ENCODE results near the gene PVRIG.

The PVRIG gene

GRCh38 chr7:100204454-100204853 is 15.3 kb upstream of the PVRIG start:
- no peak overlapping the region for H2BK15ac ChIP-seq (replicated peaks; ENCODE audit: low read depth)
- no peak overlapping the region for H3K9ac ChIP-seq (ENCODE audit: low read length)
- no peaks in the 10 kb centered on the region for H3K79me1 ChIP-seq (ENCODE audit: low read length)
- no peak overlapping the region for H2BK120ac ChIP-seq (ENCODE audit: low read depth, low read length)
- H4K5ac ChIP-seq (ENCODE audit: low read length): no peak overlapping the region
- H3K4ac ChIP-seq (ENCODE audit: low read depth, low read length): no peak overlapping the region
- no peak overlapping the region for H3K23ac ChIP-seq (ENCODE audit: low read length)
- no peaks in the 10 kb centered on the region for H3K27me3 ChIP-seq (ENCODE audit: insufficient read depth, low read length, poor library complexity)
- no CpG with 5 or more reads among the region's 9 CpGs for WGBS (ENCODE audit: extremely low coverage, insufficient coverage, low lambda C conversion rate)
- H4K8ac ChIP-seq (ENCODE audit: low read depth, low read length): no peak overlapping the region
- H3K4me2 ChIP-seq (ENCODE audit: low read length): no peak overlapping the region
- H3K18ac ChIP-seq (ENCODE audit: low read length): no peak overlapping the region
- H2BK5ac ChIP-seq (ENCODE audit: low read length): no peak overlapping the region
- no peak overlapping the region for H3K4me3 ChIP-seq (ENCODE audit: low read length)
- H3K27ac ChIP-seq (ENCODE audit: low read depth, low read length): no peak overlapping the region
- no peak for DNase-seq
- H3K79me2 ChIP-seq (ENCODE audit: control insufficient read depth, insufficient read depth, low read length): no peaks in the 10 kb centered on the region
- no peak overlapping the region for H3K56ac ChIP-seq (ENCODE audit: low read length)
- no peaks in the 10 kb centered on the region for H3K36me3 ChIP-seq (ENCODE audit: control insufficient read depth, insufficient read depth, low read length)
- peaks cover 2% of the 10 kb centered on the region for H3K4me1 ChIP-seq (ENCODE audit: control insufficient read depth, low read depth, low read length)
- no peak overlapping the region for H2AK5ac ChIP-seq (ENCODE audit: low read length)

- no peak overlapping the region for H2BK5ac ChIP-seq (ENCODE audit: low read length)
- no peak overlapping the region for H3K18ac ChIP-seq (ENCODE audit: low read length)
- no peak overlapping the region for H4K8ac ChIP-seq (ENCODE audit: low read depth, low read length)
- no peaks in the 10 kb centered on the region for H3K27me3 ChIP-seq (ENCODE audit: insufficient read depth, low read length, poor library complexity)
- H3K4ac ChIP-seq (ENCODE audit: low read depth, low read length): no peak overlapping the region
- no peak overlapping the region for H3K23ac ChIP-seq (ENCODE audit: low read length)
- no peak overlapping the region for H3K56ac ChIP-seq (ENCODE audit: low read length)
- H4K5ac ChIP-seq (ENCODE audit: low read length): no peak overlapping the region
- no peak overlapping the region for H2AK5ac ChIP-seq (ENCODE audit: low read length)
- H3K4me1 ChIP-seq (ENCODE audit: control insufficient read depth, low read depth, low read length): no peaks in the 10 kb centered on the region
- H3K4me2 ChIP-seq (ENCODE audit: low read length): no peak overlapping the region
- H3K79me2 ChIP-seq (ENCODE audit: control insufficient read depth, insufficient read depth, low read length): no peaks in the 10 kb centered on the region
- no peak overlapping the region for H3K27ac ChIP-seq (ENCODE audit: low read depth, low read length)
- H2BK120ac ChIP-seq (ENCODE audit: low read depth, low read length): no peak overlapping the region
- no peak overlapping the region for H3K4me3 ChIP-seq (ENCODE audit: low read length)
- peak; percentile 34 for DNase-seq
- H3K79me1 ChIP-seq (ENCODE audit: low read length): no peaks in the 10 kb centered on the region
- H3K36me3 ChIP-seq (ENCODE audit: control insufficient read depth, insufficient read depth, low read length): no peaks in the 10 kb centered on the region
- no CpG with 5 or more reads among the region's 6 CpGs for WGBS (ENCODE audit: extremely low coverage, insufficient coverage, low lambda C conversion rate)
- H2BK15ac ChIP-seq (replicated peaks; ENCODE audit: low read depth): no peak overlapping the region
- no peak overlapping the region for H3K9ac ChIP-seq (ENCODE audit: low read length)
Observed at GRCh38 chr7:100208911-100209408, 10.8 kb upstream of the PVRIG start.

- no peak overlapping the region for H3K9ac ChIP-seq (ENCODE audit: low read length)
- H3K4me2 ChIP-seq (ENCODE audit: low read length): no peak overlapping the region
- WGBS (ENCODE audit: extremely low coverage, insufficient coverage, low lambda C conversion rate): no CpG with 5 or more reads among the region's 6 CpGs
- no peak overlapping the region for H3K27ac ChIP-seq (ENCODE audit: low read depth, low read length)
- no peak overlapping the region for H3K23ac ChIP-seq (ENCODE audit: low read length)
- H4K8ac ChIP-seq (ENCODE audit: low read depth, low read length): no peak overlapping the region
- H3K56ac ChIP-seq (ENCODE audit: low read length): no peak overlapping the region
- H4K5ac ChIP-seq (ENCODE audit: low read length): no peak overlapping the region
- no peaks in the 10 kb centered on the region for H3K79me2 ChIP-seq (ENCODE audit: control insufficient read depth, insufficient read depth, low read length)
- no peaks in the 10 kb centered on the region for H3K79me1 ChIP-seq (ENCODE audit: low read length)
- no peaks in the 10 kb centered on the region for H3K4me1 ChIP-seq (ENCODE audit: control insufficient read depth, low read depth, low read length)
- H3K36me3 ChIP-seq (ENCODE audit: control insufficient read depth, insufficient read depth, low read length): no peaks in the 10 kb centered on the region
- H2BK5ac ChIP-seq (ENCODE audit: low read length): no peak overlapping the region
- H2BK15ac ChIP-seq (replicated peaks; ENCODE audit: low read depth): no peak overlapping the region
- no peak overlapping the region for H3K4me3 ChIP-seq (ENCODE audit: low read length)
- no peak for DNase-seq
- no peak overlapping the region for H3K4ac ChIP-seq (ENCODE audit: low read depth, low read length)
- no peak overlapping the region for H3K18ac ChIP-seq (ENCODE audit: low read length)
- no peak overlapping the region for H2BK120ac ChIP-seq (ENCODE audit: low read depth, low read length)
- no peak overlapping the region for H2AK5ac ChIP-seq (ENCODE audit: low read length)
- no peaks in the 10 kb centered on the region for H3K27me3 ChIP-seq (ENCODE audit: insufficient read depth, low read length, poor library complexity)
Observed at GRCh38 chr7:100209493-100209892, 10.3 kb upstream of the PVRIG start.

DNA sequence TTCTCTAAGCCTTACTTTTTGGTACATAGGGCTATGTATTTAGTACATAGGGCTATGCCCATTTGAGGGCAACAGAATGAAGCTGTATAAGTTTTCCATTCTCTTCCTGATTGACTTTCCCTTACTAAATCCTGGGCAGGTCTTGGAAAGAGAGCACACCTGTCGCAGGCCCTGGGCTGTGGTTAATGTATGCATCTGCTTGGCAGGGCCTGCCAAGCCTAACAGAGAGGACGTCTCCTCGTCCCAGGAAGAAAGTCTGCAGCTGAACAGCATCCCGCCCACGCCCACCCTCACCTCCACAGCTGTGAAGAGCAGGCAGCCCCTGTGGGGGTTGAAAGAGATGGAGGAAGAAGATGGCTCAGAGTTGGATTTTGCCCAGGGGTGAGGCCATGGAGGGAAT is 8.9 kb upstream of the PVRIG start:
- Histone ChIP-seq H3K27me3 (ENCODE audit: insufficient read depth, low read length, poor library complexity) (no peaks in the 10 kb centered on the region), H2AK5ac (ENCODE audit: low read length) (no peak overlapping the region), H2BK5ac (ENCODE audit: low read length) (no peak overlapping the region), H3K18ac (ENCODE audit: low read length) (no peak overlapping the region), H3K4me1 (ENCODE audit: control insufficient read depth, low read depth, low read length) (no peaks in the 10 kb centered on the region), H3K4me2 (ENCODE audit: low read length) (no peak overlapping the region), H4K5ac (ENCODE audit: low read length) (no peak overlapping the region), H2BK120ac (ENCODE audit: low read depth, low read length) (no peak overlapping the region), H3K79me2 (ENCODE audit: control insufficient read depth, insufficient read depth, low read length) (no peaks in the 10 kb centered on the region), H3K56ac (ENCODE audit: low read length) (no peak overlapping the region), H3K23ac (ENCODE audit: low read length) (no peak overlapping the region), H3K9ac (ENCODE audit: low read length) (no peak overlapping the region), H2BK15ac (replicated peaks; ENCODE audit: low read depth) (no peak overlapping the region), H3K4me3 (ENCODE audit: low read length) (no peak overlapping the region), H3K27ac (ENCODE audit: low read depth, low read length) (no peak overlapping the region), H4K8ac (ENCODE audit: low read depth, low read length) (no peak overlapping the region), H3K4ac (ENCODE audit: low read depth, low read length) (no peak overlapping the region), H3K79me1 (ENCODE audit: low read length) (no peaks in the 10 kb centered on the region), H3K36me3 (ENCODE audit: control insufficient read depth, insufficient read depth, low read length) (no peaks in the 10 kb centered on the region)
- DNase-seq: no peak
- no CpG with 5 or more reads among the region's 5 CpGs for WGBS (ENCODE audit: extremely low coverage, insufficient coverage, low lambda C conversion rate)

DNA sequence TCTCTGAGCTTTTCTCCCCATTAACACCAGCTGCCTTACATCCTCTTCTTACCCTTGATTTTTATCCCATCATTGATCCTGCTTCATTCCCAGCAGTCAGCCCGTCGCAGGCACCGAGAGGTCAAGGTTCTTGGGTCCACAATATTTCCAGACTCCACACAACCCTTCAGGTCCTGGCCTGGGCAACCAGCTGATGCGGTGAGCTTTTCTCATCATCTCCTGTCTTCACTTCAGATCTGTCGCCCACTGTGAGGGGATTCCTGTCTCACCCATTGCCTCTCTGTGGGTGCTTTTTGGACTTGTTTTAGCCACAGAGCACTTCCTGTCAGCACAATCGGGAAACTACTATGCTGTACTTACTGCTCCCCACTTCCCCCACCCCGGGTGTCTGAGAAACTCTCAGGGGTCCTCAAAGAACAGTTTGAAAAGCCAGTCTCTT is 8.4 kb upstream of the PVRIG start:
- Histone ChIP-seq H3K27ac (ENCODE audit: low read depth, low read length) (no peak overlapping the region), H3K18ac (ENCODE audit: low read length) (no peak overlapping the region), H3K4ac (ENCODE audit: low read depth, low read length) (no peak overlapping the region), H3K9ac (ENCODE audit: low read length) (no peak overlapping the region), H3K79me1 (ENCODE audit: low read length) (no peaks in the 10 kb centered on the region), H3K23ac (ENCODE audit: low read length) (no peak overlapping the region), H3K4me1 (ENCODE audit: control insufficient read depth, low read depth, low read length) (no peaks in the 10 kb centered on the region), H2BK120ac (ENCODE audit: low read depth, low read length) (no peak overlapping the region), H4K8ac (ENCODE audit: low read depth, low read length) (no peak overlapping the region), H2BK15ac (replicated peaks; ENCODE audit: low read depth) (no peak overlapping the region), H3K36me3 (ENCODE audit: control insufficient read depth, insufficient read depth, low read length) (no peaks in the 10 kb centered on the region), H3K27me3 (ENCODE audit: insufficient read depth, low read length, poor library complexity) (no peaks in the 10 kb centered on the region), H3K4me2 (ENCODE audit: low read length) (no peak overlapping the region), H3K79me2 (ENCODE audit: control insufficient read depth, insufficient read depth, low read length) (no peaks in the 10 kb centered on the region), H3K56ac (ENCODE audit: low read length) (no peak overlapping the region), H2AK5ac (ENCODE audit: low read length) (no peak overlapping the region), H4K5ac (ENCODE audit: low read length) (no peak overlapping the region), H2BK5ac (ENCODE audit: low read length) (no peak overlapping the region), H3K4me3 (ENCODE audit: low read length) (no peak overlapping the region)
- no peak for DNase-seq
- no CpG with 5 or more reads among the region's 7 CpGs for WGBS (ENCODE audit: extremely low coverage, insufficient coverage, low lambda C conversion rate)

GRCh38 chr7:100212631-100213286 is 7.0 kb upstream of the PVRIG start:
- Histone ChIP-seq H3K79me1 (ENCODE audit: low read length) (no peaks in the 10 kb centered on the region), H3K79me2 (ENCODE audit: control insufficient read depth, insufficient read depth, low read length) (no peaks in the 10 kb centered on the region), H3K9ac (ENCODE audit: low read length) (no peak overlapping the region), H2BK5ac (ENCODE audit: low read length) (no peak overlapping the region), H3K27me3 (ENCODE audit: insufficient read depth, low read length, poor library complexity) (no peaks in the 10 kb centered on the region), H3K4ac (ENCODE audit: low read depth, low read length) (no peak overlapping the region), H3K4me2 (ENCODE audit: low read length) (no peak overlapping the region), H2BK15ac (replicated peaks; ENCODE audit: low read depth) (no peak overlapping the region), H2AK5ac (ENCODE audit: low read length) (no peak overlapping the region), H3K56ac (ENCODE audit: low read length) (no peak overlapping the region), H3K36me3 (ENCODE audit: control insufficient read depth, insufficient read depth, low read length) (no peaks in the 10 kb centered on the region), H3K4me3 (ENCODE audit: low read length) (no peak overlapping the region), H3K23ac (ENCODE audit: low read length) (no peak overlapping the region), H2BK120ac (ENCODE audit: low read depth, low read length) (no peak overlapping the region), H4K8ac (ENCODE audit: low read depth, low read length) (no peak overlapping the region), H4K5ac (ENCODE audit: low read length) (no peak overlapping the region), H3K27ac (ENCODE audit: low read depth, low read length) (no peak overlapping the region), H3K4me1 (ENCODE audit: control insufficient read depth, low read depth, low read length) (no peaks in the 10 kb centered on the region), H3K18ac (ENCODE audit: low read length) (no peak overlapping the region)
- no peak for DNase-seq
- no CpG with 5 or more reads among the region's 5 CpGs for WGBS (ENCODE audit: extremely low coverage, insufficient coverage, low lambda C conversion rate)
